Measurements from ENCODE around the gene ZNF577. TPM values are rescaled to one million over a fixed set of nuclear protein-coding genes. Genes with fewer than 3 reads are reported as not detected.

ZNF577 gene
- total and polyA plus RNA-seq, 2 donors (not counting 1 experiment from before 2014, with no cell fraction given): 15.9 to 26.0 TPM

DNA sequence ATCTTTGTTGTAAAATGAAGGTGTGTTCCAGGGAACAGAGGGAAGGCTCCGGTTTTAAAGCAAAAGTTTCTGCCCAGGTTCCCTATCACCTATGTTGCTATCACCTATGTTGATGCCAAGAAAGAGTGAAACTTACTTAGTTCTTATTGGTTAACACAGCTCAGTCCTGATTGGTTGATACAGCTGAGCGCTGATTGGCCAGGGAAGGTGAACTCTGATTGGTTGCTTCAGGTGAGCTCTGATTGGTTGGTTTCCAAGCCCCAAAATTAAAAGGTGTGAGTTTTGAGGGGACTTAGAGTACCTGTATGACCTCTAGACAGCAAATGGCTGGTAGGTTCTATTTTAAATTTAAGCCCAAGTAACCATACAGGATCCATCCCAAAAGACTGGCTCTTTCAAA lies 50.6 kb downstream of the ZNF577 start:
- ATAC-seq (ENCODE audit: low read depth) (no peak), DNase-seq (no peak)
- H2AFZ ChIP-seq (ENCODE audit: insufficient read depth, low read depth, low read length, poor library complexity, severe bottlenecking): no peak overlapping the region
- H3K4me2 ChIP-seq (replicated peaks; ENCODE audit: low read depth, low read length, poor library complexity, severe bottlenecking): no peak overlapping the region
- H3K9ac ChIP-seq (ENCODE audit: low read length): no peak overlapping the region
- Mint-ChIP-seq H3K27ac (no peak overlapping the region), H3K9me3 (ENCODE audit: insufficient read depth) (peaks cover 22% of the 10 kb centered on the region), H3K4me3 (no peak overlapping the region), H3K27me3 (no peaks in the 10 kb centered on the region), H3K4me1 (no peaks in the 10 kb centered on the region)
- ChIA-PET POLR2A (no interaction called here), CTCF (no interaction called here)
- H3K4me3 ChIP-seq (ENCODE audit: control extremely low read depth in 1 of 5, extremely low read depth in 1 of 5, insufficient read depth in 1 of 5, low read depth in 2 of 5, low read length in 4 of 5): no peak overlapping the region
- peaks cover 2 to 29% (median 6%) of the 10 kb centered on the region in 3 donors for H3K9me3 ChIP-seq (ENCODE audit: control extremely low read depth in 1 of 3, control insufficient read depth in 2 of 3, insufficient read depth in 1 of 3, low read length in 2 of 3)
- TF ChIP-seq EZH2 (IDR thresholded peaks at IDR 0.05; ENCODE audit: borderline replicate concordance, insufficient read depth, low read depth, low read length, poor library complexity, severe bottlenecking) (no peak), CTCF (IDR thresholded peaks at IDR 0.05) (no peak)
- no peaks in the 10 kb centered on the region for H3K27me3 ChIP-seq (replicated peaks in 1 of 4; ENCODE audit: control extremely low read depth in 1 of 4, control insufficient read depth in 3 of 4, insufficient read depth in 4 of 4, low read length in 3 of 4)
- no peaks in the 10 kb centered on the region for H3K4me1 ChIP-seq (ENCODE audit: control insufficient read depth in 2 of 2, insufficient read depth in 2 of 2, low read length in 2 of 2)
- H3K79me2 ChIP-seq (ENCODE audit: control insufficient read depth, insufficient read depth, low read length): no peaks in the 10 kb centered on the region
- 100% methylated on average over 1 of the region's 2 CpGs for WGBS (ENCODE audit: insufficient coverage)
- no peaks in the 10 kb centered on the region for H3K36me3 ChIP-seq (replicated peaks in 1 of 2; ENCODE audit: control extremely low read depth in 1 of 2, control insufficient read depth in 1 of 2, extremely low read depth in 1 of 2, insufficient read depth in 2 of 2, low read length in 1 of 2)
- no peaks in the 10 kb centered on the region for H4K20me1 ChIP-seq (ENCODE audit: control insufficient read depth, insufficient read depth, low read length, poor library complexity, severe bottlenecking)
- intact Hi-C loops (cut with micrococcal nuclease): no loop called here
- H3K27ac ChIP-seq (ENCODE audit: low read length in 2 of 2): no peak overlapping the region

GRCh38 chr19:51830274-51830673 lies 57.5 kb downstream of the ZNF577 start:
- no peaks in the 10 kb centered on the region for H3K27me3 Mint-ChIP-seq
- Histone ChIP-seq H3K4me3 (ENCODE audit: control extremely low read depth in 1 of 5, extremely low read depth in 1 of 5, insufficient read depth in 1 of 5, low read depth in 2 of 5, low read length in 4 of 5) (no peak overlapping the region), H4K20me1 (ENCODE audit: control insufficient read depth, insufficient read depth, low read length, poor library complexity, severe bottlenecking) (no peaks in the 10 kb centered on the region), H3K9me3 (ENCODE audit: control extremely low read depth in 1 of 3, control insufficient read depth in 2 of 3, insufficient read depth in 1 of 3, low read length in 2 of 3) (peaks cover 11 to 38% (median 27%) of the 10 kb centered on the region in 3 donors), H3K79me2 (ENCODE audit: control insufficient read depth, insufficient read depth, low read length) (no peaks in the 10 kb centered on the region), H3K27ac (ENCODE audit: low read length in 2 of 2) (no peak overlapping the region), H3K4me2 (replicated peaks; ENCODE audit: low read depth, low read length, poor library complexity, severe bottlenecking) (no peak overlapping the region), H3K36me3 (replicated peaks in 1 of 2; ENCODE audit: control extremely low read depth in 1 of 2, control insufficient read depth in 1 of 2, extremely low read depth in 1 of 2, insufficient read depth in 2 of 2, low read length in 1 of 2) (no peaks in the 10 kb centered on the region), H3K4me1 (ENCODE audit: control insufficient read depth in 2 of 2, insufficient read depth in 2 of 2, low read length in 2 of 2) (no peaks in the 10 kb centered on the region), H3K9ac (ENCODE audit: low read length) (no peak overlapping the region), H2AFZ (ENCODE audit: insufficient read depth, low read depth, low read length, poor library complexity, severe bottlenecking) (no peak overlapping the region), H3K27me3 (replicated peaks in 1 of 4; ENCODE audit: control extremely low read depth in 1 of 4, control insufficient read depth in 3 of 4, insufficient read depth in 4 of 4, low read length in 3 of 4) (no peaks in the 10 kb centered on the region)
- H3K4me1 Mint-ChIP-seq: no peaks in the 10 kb centered on the region
- H3K4me3 Mint-ChIP-seq: no peak overlapping the region
- DNase-seq (peak; percentile 22), ATAC-seq (ENCODE audit: low read depth) (no peak)
- ChIA-PET CTCF (no interaction called here), POLR2A (no interaction called here)
- WGBS (ENCODE audit: insufficient coverage): 65% methylated on average over 2 of the region's 2 CpGs
- intact Hi-C loops (cut with micrococcal nuclease): no loop called here
- peaks cover 19% of the 10 kb centered on the region for H3K9me3 Mint-ChIP-seq (ENCODE audit: insufficient read depth)
- H3K27ac Mint-ChIP-seq: no peak overlapping the region
- TF ChIP-seq CTCF (IDR thresholded peaks at IDR 0.05) (no peak), EZH2 (IDR thresholded peaks at IDR 0.05; ENCODE audit: borderline replicate concordance, insufficient read depth, low read depth, low read length, poor library complexity, severe bottlenecking) (no peak)
